Esophagus squamous epithelium (tissue), 4 donors: ENCODE measurements around the gene ETV7.

Experiments
- POLR2A ChIP-seq, 4 donors: fragments of 450-650 bp; IDR thresholded peaks; one replicate each; pipeline ENCODE4 v1.6.1; 2017; ENCODE audit warnings: antibody characterized with exemption in 4 of 4, mild to moderate bottlenecking in 4 of 4, moderate library complexity in 3 of 4
- TF ChIP-seq, protein P1 (sequence below), 6 experiments: fragments of 450-650 bp in 4 of 6; fragments of 200-600 bp in 2 of 6; sonication (generic) in 2 of 6; IDR thresholded peaks; one replicate each; pipeline ENCODE4 v1.5.1; 2016 to 2019; ENCODE audit warnings: antibody characterized with exemption in 6 of 6, mild to moderate bottlenecking in 4 of 6, moderate library complexity in 4 of 6

DNA sequence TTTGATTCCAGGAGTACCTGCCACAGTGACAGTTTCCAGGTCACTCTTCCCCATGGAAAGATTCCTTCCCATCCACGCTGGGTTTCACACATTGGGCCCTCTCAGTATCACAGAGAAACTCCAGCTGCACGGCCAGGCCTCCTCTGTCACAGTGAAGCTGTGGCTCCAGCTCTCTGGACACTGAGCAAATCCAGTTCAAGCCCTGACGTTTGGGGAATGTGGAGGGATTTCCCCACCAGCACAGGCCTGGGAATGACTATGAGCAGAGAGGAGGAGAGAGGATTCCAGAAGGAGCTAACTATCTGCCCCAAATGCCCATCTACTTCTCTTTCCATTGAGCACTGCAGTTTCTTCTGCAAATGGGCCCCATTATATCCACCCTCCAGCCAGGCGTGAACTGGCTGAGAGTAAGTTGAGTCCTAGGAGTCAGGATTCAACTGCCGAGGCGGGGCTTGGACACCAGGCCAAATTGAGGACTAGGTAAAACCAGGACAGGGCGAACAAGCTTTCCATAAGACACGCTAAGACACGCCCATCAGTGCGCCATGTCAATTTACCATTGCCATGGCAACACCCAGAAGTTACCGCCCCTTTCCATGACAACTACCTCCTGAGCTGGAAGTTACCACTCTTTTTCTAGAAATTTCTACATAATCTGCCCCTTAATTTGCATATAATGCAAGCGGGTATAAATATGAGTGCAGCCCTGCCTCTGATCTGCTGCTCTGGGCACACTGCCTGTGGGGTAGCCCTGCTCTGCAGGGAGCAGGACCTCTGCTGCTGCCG is 41.6 kb downstream of the ETV7 start:
- TF ChIP-seq, protein P1, sequence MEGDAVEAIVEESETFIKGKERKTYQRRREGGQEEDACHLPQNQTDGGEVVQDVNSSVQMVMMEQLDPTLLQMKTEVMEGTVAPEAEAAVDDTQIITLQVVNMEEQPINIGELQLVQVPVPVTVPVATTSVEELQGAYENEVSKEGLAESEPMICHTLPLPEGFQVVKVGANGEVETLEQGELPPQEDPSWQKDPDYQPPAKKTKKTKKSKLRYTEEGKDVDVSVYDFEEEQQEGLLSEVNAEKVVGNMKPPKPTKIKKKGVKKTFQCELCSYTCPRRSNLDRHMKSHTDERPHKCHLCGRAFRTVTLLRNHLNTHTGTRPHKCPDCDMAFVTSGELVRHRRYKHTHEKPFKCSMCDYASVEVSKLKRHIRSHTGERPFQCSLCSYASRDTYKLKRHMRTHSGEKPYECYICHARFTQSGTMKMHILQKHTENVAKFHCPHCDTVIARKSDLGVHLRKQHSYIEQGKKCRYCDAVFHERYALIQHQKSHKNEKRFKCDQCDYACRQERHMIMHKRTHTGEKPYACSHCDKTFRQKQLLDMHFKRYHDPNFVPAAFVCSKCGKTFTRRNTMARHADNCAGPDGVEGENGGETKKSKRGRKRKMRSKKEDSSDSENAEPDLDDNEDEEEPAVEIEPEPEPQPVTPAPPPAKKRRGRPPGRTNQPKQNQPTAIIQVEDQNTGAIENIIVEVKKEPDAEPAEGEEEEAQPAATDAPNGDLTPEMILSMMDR (IDR thresholded peaks at IDR 0.05): no peak
- TF ChIP-seq POLR2A (IDR thresholded peaks at IDR 0.05): no peak
